Superior temporal gyrus (tissue), 1 donor: ENCODE measurements around the gene PLA2G12B.
"Not testable (repeated sequence)": the region's sequence is repeated elsewhere in the genome, so short reads cannot be mapped to it uniquely, and the experiment has no call there.

Source experiments
- DNase-seq: peaks from one replicate; pipeline ENCODE4 v3.0.0-alpha.2; 2016; ENCODE audit errors: extremely low spot score

Gene PLA2G12B

GRCh38 chr10:72954596-72955554, at the start of gene PLA2G12B:
PLA2G12B (minus strand) TSS chr10:72954806; CDS start chr10:72954685, 121 bp downstream.
- no peak for DNase-seq

- DNase-seq = no peak
Measured at GRCh38 chr10:73003822-73004221, 49.2 kb upstream of the PLA2G12B start.

GRCh38 chr10:73000973-73001372, 46.4 kb upstream of the PLA2G12B start:
- DNase-seq = no peak

- no peak for DNase-seq
Measured at GRCh38 chr10:72997099-72997498, 42.5 kb upstream of the PLA2G12B start.

GRCh38 chr10:72995459-72995858, 40.9 kb upstream of the PLA2G12B start:
- not testable (repeated sequence) for DNase-seq

- not testable (repeated sequence) for DNase-seq
Measured at GRCh38 chr10:72989771-72990170, 35.2 kb upstream of the PLA2G12B start.

- DNase-seq = not testable (repeated sequence)
Measured at GRCh38 chr10:72984618-72985017, 30.0 kb upstream of the PLA2G12B start.

GRCh38 chr10:72981882-72982529, 27.4 kb upstream of the PLA2G12B start:
- DNase-seq = no peak

GRCh38 chr10:72981028-72981881, 26.6 kb upstream of the PLA2G12B start:
- no peak for DNase-seq

GRCh38 chr10:72980348-72980747, 25.7 kb upstream of the PLA2G12B start:
- DNase-seq = no peak

- DNase-seq = no peak
Measured at GRCh38 chr10:72979709-72980108, 25.1 kb upstream of the PLA2G12B start.

- DNase-seq = no peak
Measured at GRCh38 chr10:72976886-72977285, 22.3 kb upstream of the PLA2G12B start.

- no peak for DNase-seq
Measured at GRCh38 chr10:72956001-72956400, 1.4 kb upstream of the PLA2G12B start.

- DNase-seq = no peak
Measured at GRCh38 chr10:72954230-72954595, 393 bp downstream of the PLA2G12B start.

- no peak for DNase-seq
Measured at GRCh38 chr10:72953687-72954086, 919 bp downstream of the PLA2G12B start.

- no peak for DNase-seq
Measured at GRCh38 chr10:72952642-72953158, 1.9 kb downstream of the PLA2G12B start.

- no peak for DNase-seq
Measured at GRCh38 chr10:72952189-72952588, 2.4 kb downstream of the PLA2G12B start.

GRCh38 chr10:72951760-72952159, 2.8 kb downstream of the PLA2G12B start:
- DNase-seq = no peak

- no peak for DNase-seq
Measured at GRCh38 chr10:72948762-72949161, 5.8 kb downstream of the PLA2G12B start.

- no peak for DNase-seq
Measured at GRCh38 chr10:72946963-72947362, 7.6 kb downstream of the PLA2G12B start.

GRCh38 chr10:72943498-72944234, 10.9 kb downstream of the PLA2G12B start:
- no peak for DNase-seq
